Myocyte (in vitro differentiated cells): ENCODE measurements around the gene TTC21B. TPM values are rescaled to one million over a fixed set of nuclear protein-coding genes. Genes with fewer than 3 reads are reported as not detected.

Source experiments
- DNase-seq: peaks from one replicate; pipeline ENCODE4 v3.0.0-alpha.2; 2012; ENCODE audit warnings: low read depth
- total RNA-seq: library from RNA; depleted of rRNA; stranded (reverse); fragments of >200 nt; gene quantifications from 2 replicates; pipeline ENCODE4 v1.2.3, GENCODE V29; 2014

Gene TTC21B
- total RNA-seq, 1 donor from 2014 or later, result 24.4 TPM

DNA sequence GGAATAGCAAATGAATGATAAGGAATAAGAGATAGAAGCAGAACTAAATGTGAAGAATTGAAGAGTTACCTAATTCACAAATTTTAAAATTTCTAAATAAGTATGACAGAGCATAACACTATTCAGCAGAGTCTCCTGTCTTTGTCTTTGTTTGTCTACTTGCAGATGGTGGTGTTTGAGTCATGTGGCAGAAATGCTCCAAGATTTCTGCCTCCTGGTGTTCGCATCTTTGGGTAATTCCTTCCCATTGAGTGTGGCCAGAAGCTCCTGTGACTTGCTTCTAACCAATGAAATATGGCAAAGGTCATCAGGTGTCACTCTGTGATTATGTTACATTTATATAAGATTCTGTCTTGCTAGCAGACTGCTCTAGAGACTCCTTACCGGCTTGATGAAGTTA is 114.0 kb downstream of the TTC21B start:
- DNase-seq, result no peak

DNA sequence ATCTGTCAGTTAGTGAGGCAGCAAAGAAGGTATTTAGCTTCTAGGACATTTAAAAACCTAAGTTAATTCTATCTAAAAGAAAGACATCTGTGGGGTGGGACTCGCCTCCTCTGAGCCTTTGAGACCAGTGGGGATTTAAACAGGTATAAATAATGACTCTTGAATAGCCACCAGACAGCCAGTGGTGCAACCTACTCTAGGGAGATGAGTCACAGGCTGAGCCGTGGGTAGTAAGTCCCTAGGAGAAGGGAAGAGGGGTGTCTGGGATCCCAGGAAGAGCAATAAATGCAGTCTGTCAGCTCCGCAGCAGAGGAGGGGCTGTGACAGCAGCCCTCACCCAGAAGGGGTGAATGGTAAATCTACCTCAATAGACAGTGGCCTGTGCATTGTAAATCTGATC is 116.5 kb downstream of the TTC21B start:
- DNase-seq, result no peak

DNA sequence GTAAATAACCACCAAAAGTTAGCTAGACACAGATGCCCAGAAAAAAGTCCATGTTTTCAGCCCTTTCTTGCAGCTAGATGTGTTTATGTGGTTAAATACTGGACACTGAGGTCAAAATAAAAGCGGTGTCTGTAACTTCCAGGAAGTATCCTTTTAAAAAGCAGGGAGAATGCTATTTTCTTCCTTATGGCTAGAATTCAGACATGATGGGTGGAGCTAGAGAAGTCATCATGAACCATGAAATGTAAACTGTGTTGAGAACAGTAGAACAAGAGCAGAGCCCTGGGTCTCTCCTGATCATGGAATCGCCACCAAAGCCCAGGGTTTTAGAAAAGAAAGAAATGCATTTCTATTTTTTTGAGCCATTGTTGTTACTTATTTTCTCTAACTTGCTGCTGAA is 118.2 kb downstream of the TTC21B start:
- DNase-seq, result no peak

DNA sequence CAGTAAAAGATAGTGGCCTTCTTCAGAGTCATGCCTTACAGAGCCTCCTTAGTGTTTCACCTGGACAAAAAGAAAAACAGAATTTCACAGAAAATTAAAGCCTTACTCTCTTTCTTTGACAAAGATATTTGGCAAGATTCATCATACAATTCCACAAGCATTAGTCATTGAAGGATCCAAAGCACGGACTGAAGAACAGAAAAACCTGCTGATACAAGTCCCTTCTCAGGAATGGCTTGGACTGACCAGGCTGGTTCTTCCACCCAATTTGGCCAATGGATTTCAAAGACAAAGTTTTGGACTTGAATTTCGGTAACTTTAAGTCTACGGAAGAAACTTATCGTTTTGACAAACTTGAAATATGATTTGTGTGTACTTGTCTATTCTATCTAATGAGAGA is 120.4 kb downstream of the TTC21B start:
- peak; percentile 31 for DNase-seq

DNA sequence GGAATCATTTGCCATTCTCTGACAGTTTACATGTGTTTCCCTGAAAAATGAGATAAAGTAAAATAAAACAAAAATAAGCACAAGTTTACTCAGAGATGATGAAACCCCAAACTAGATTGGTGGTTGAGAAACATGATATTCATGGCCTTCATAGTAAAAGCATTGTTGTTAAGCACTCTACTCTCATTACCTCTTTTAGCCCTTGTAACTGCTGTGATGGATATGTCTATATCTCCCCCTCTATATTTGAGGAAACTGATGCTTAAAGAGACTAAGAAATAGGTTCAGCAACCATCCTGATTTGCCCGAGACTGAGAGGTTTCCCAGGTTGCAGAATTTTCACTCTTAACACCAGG is 125.7 kb downstream of the TTC21B start:
- no peak for DNase-seq

DNA sequence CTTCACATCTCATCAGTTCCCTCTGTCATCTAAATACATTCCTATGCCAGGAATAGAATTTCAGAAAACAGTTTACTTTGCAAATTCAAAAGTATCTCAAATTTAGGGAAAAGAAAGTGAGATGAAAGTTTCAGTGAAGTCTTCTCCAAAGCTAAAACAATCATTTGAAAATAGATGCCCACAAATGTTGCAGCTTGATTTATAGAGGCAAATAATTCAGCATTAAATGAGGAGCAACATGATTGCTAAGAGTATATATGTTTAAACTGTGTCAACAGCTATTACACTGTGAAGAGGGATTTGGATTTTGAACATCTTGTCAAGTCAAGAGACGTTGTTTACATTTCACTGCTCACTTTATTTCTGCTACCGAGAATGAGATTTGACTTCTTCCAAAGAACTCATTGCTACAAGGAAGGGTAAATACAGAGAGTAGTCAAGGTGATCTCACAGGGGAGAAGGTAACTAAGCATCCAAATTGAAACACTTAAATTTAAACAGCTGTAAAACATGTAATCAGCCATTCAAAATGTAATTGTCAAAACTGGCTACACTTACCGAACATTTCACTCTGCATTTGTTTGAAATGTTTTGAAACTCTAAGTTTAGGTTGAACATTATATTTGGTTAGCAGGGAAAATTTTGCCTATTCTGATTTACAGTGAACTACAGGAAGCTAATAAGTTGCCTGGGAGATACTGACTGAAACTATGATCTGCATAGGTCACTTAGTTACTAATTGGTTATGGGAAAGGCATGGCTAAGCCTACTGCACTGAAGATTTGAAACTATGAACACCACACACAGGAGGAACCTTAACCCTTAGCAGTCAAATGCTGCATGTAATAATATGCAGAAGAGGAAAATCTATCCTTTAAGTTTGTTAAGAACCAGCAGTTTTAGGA is 126.3 kb downstream of the TTC21B start:
- DNase-seq, result no peak

DNA sequence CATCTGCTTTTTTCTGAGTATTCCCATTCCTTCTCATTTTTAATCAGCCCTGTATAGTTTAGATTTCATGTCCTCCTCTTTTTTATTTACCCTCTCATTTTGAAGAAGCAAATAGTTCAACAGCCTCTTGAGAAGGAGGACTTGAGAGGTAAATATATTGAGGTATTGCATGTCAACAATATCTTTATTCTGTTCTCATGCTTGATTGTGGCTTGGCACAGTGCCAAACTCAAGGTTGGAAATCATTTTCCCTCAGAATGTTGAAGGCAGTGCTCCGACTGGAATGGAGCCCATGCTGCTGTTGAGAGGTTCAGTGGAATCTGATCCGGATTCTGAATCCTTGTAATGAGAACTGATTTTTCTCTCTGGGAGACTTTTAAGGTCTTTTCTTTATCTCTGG is 128.5 kb downstream of the TTC21B start:
- DNase-seq, result peak; percentile 69

Other genes starting within 250 kb of the TTC21B start
- gene GALNT3, start 159.5 kb downstream of the TTC21B start, total RNA-seq, result 0.16 and 0.37 TPM in 2 replicates
- gene SCN1A, start 174.2 kb upstream of the TTC21B start, total RNA-seq, result not detected in 2 replicates